LNCAP (cell line): ENCODE measurements around the gene PLAGL1.

Experiments
- CTCF ChIP-seq: fragments of 450-650 bp; IDR thresholded peaks from 2 replicates; pipeline ENCODE4 v1.5.1; 2017; ENCODE audit warnings: mild to moderate bottlenecking

The PLAGL1 gene

GRCh38 chr6:144008120-144008811 is at the start of gene PLAGL1:
PLAGL1 (minus strand) TSS chr6:144008259; CDS start chr6:143948136, 60,123 bp downstream.
- TF ChIP-seq CTCF: no peak

DNA sequence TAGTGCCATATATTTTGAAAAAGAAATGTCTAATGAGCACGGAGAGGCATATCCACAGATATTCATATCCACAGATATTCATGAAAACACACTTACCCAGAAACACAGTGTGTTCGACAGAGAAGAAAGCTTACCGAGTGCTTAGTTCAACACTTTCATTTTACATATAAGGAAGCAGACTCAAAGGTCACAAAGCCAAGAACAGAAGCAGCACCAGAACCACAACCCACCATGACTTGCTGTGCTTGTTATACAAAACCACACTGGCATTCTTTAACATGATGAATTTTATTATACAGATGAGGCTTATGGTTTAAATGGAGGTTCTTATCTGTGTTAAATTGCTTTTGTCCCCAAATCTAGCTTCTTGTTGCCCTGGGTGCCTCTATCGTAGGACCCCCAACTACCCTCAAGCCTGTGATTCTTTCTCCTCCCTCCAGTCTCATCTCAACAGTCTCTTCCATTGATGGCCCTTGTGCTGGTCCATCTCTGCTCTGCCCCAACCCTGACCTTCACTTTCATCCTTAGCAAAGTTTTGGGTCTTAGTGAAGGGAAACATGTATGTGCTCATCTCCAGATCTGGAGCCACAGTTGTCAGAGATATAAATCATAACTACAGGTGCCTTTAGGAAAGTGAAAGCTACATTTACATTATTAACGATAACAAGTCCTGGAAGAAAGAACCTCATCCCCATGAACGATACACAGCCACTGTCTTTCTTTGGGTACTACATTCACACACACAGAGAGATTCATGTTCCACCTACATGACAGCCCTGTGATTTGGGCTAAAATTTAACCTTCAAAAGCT is 47.3 kb upstream of the PLAGL1 start:
- TF ChIP-seq CTCF: no peak

DNA sequence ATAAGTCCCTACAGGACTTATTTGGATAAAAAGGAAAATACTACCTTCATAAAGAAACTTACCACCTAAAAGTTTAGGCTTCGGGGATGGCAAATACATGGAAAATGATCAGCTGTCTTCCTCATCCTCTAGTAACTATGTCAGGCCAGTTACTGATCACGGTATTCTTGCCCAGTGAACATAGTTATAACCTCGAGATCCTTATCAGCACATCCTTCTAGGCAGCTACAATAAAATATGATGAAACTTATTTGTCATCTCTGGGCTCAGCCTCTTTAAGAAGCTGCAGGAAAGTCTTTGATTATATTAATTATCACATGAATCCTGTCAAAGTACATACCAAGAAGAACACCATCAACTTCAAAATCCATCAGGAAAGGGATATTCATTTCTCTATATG is 45.5 kb upstream of the PLAGL1 start:
- TF ChIP-seq CTCF: no peak

DNA sequence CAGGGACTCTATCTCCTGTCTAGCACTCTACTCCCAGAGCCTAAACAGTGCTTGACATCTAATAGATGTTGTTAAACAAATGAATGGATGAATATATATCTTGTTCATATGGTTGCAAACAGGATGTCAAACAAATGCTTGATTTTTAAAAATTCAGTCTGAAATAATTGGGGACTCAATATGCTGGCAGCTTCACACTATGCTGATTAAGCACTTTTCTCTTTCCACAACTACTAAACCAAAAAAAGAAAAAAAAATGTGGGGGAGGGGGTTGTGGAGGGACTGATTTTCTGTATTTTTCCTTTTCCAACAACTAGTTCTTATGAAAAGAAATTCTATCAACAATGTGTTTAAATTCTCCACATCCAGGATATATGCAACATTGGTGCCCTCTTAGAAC is 44.4 kb upstream of the PLAGL1 start:
- TF ChIP-seq CTCF: no peak

GRCh38 chr6:144049386-144049785 is 41.3 kb upstream of the PLAGL1 start:
- TF ChIP-seq CTCF: no peak

DNA sequence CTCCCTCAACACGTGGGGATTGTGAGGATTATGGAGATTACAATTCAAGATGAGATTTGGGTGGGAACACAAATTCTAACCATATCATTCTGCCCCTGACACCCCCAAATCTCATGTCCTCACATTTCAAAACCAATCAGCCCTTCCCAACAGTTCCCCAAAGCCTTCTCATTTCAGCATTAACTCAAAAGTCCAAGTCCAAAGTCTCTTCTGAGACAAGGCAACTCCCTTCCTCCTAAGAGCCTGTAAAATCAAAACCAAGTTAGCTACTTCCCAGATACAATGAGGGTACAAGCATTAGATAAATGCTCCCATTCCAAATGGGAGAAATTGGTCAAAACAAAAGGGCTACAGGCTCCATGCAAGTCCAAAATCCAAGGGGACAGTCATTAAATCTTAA is 39.6 kb upstream of the PLAGL1 start:
- TF ChIP-seq CTCF: no peak

- no peak for TF ChIP-seq CTCF
These were observed 28.8 kb upstream of the PLAGL1 start for GRCh38 chr6:144036835-144037195.
